Endothelial cell of umbilical vein (primary cell): ENCODE data around the gene CFTR.

Experiments used
- CTCF ChIP-seq, 2 donors: IDR thresholded peaks; 1 replicate in 1 of 2; 2 replicates in 1 of 2; pipeline ENCODE4 v1.5.1; 2011; ENCODE audit warnings: low read length in 2 of 2, mild to moderate bottlenecking in 2 of 2, moderate library complexity in 2 of 2, control low read depth in 1 of 2, inconsistent platforms in 1 of 2, low read depth in 1 of 2; ENCODE audit not compliant: insufficient read depth in 1 of 2; ENCODE audit errors: extremely low read depth in 1 of 2
- EZH2 ChIP-seq: IDR thresholded peaks from 2 replicates; pipeline ENCODE4 v1.6.1; 2012; ENCODE audit warnings: borderline replicate concordance, low read depth, mild to moderate bottlenecking, moderate library complexity, low read length, inconsistent platforms; ENCODE audit not compliant: severe bottlenecking
- GATA2 ChIP-seq: IDR thresholded peaks from 2 replicates; pipeline ENCODE4 v1.7.0; 2011; ENCODE audit warnings: low read depth, mild to moderate bottlenecking, moderate library complexity, mixed read lengths, low read length; ENCODE audit not compliant: insufficient read length, insufficient read depth
- JUN ChIP-seq: IDR thresholded peaks from 2 replicates; pipeline ENCODE4 v1.6.1; 2011; ENCODE audit warnings: borderline replicate concordance, low read depth; ENCODE audit not compliant: insufficient read length, insufficient read depth
- MYC ChIP-seq: IDR thresholded peaks from one replicate; pipeline ENCODE4 v1.6.1; 2011; ENCODE audit warnings: mild to moderate bottlenecking, low read depth, low read length
- POLR2A ChIP-seq: IDR thresholded peaks from 2 replicates; pipeline ENCODE4 v1.6.1; 2012; ENCODE audit warnings: low read depth, mild to moderate bottlenecking, control low read depth, low read length
- POLR2AphosphoS5 ChIP-seq: IDR thresholded peaks from 2 replicates; pipeline ENCODE4 v1.6.1; 2012; ENCODE audit warnings: low read depth, mild to moderate bottlenecking, control low read depth, low read length, moderate library complexity; ENCODE audit not compliant: insufficient read depth
- TF ChIP-seq, protein P1 (sequence below): IDR thresholded peaks from 2 replicates; pipeline ENCODE4 v1.6.1; 2011; ENCODE audit not compliant: insufficient read depth, insufficient read length

DNA sequence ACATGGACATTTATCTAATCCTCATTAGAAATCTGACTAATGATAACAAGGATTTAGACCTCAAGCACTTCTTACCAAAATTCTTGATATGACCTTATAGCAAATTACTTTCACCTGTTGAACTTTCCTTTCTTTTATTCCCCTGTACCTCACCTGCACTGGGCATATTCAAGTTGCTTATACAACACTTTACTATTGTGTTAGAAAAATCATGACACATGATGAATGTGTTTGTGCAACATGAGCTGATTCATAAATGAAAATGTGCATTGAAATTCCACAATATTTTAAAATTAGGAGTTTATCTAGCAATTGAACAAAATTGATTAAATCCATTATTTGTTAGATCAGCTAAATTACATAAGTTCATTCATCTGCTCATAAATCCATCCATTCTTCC is 160.6 kb downstream of the CFTR start:
- no peak for TF ChIP-seq CTCF (IDR thresholded peaks at IDR 0.05; ENCODE audit: extremely low read depth in 1 of 2, insufficient read depth in 1 of 2, low read depth in 1 of 2, low read length in 2 of 2)
- no peak for TF ChIP-seq POLR2A
- TF ChIP-seq MYC, result no peak
- TF ChIP-seq, protein P1, sequence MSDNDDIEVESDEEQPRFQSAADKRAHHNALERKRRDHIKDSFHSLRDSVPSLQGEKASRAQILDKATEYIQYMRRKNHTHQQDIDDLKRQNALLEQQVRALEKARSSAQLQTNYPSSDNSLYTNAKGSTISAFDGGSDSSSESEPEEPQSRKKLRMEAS, result no peak
- TF ChIP-seq POLR2AphosphoS5, result no peak
- TF ChIP-seq EZH2, result no peak
- no peak for TF ChIP-seq JUN
- TF ChIP-seq GATA2, result no peak
